Measurements from ENCODE around the gene CDRT4. TPM values are rescaled to one million over a fixed set of nuclear protein-coding genes. Genes with fewer than 3 reads are reported as not detected.

Gene CDRT4
- total RNA-seq, 4 donors from 2014 or later, result 4.0 to 13.4 (median 11.1) TPM

DNA sequence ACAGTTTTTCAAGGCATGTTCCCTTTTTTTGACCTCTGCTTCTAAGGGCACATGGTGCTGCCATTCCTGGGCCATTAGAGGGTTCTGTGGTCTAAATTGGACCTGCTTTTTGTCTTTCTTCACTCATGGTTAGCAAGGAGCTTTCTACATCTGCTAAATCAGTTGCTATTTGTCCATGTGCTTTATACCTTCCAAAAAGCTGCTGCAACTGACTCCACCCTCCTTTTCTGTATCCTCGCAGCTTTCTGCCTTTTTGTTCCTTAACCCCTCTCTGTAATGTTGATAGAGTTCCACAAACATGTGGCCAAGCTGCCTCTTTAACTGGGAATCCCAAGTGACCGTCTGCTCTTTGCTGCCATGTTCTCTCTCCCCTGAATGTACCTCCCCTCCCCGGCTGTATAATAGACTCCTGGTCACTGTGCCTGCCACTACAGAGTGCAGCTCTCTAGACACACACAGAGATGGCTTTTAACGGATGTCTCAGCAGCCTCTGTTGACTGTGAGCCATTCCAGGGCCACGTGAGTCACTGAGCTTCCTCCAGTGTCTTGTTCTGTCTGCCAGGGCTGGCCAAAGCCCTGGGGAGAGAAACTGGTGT is 68.6 kb downstream of the CDRT4 start:
- Histone ChIP-seq H3K36me3 (no peaks in the 10 kb centered on the region), H3K4me3 (replicated peaks in 1 of 3) (no peak overlapping the region), H3K27me3 (no peaks in the 10 kb centered on the region), H3K9me3 (no peaks in the 10 kb centered on the region), H3K4me1 (peaks cover 0 to 20% of the 10 kb centered on the region in 2 donors), H3K27ac (no peak overlapping the region)
- DNase-seq, result no peak
- intact Hi-C loops (cut with DNase I), result no loop called here
- 49 to 58% methylated on average over 5 of the region's 5 CpGs for WGBS, 2 donors
- no peak for TF ChIP-seq POLR2A (IDR thresholded peaks at IDR 0.05)

DNA sequence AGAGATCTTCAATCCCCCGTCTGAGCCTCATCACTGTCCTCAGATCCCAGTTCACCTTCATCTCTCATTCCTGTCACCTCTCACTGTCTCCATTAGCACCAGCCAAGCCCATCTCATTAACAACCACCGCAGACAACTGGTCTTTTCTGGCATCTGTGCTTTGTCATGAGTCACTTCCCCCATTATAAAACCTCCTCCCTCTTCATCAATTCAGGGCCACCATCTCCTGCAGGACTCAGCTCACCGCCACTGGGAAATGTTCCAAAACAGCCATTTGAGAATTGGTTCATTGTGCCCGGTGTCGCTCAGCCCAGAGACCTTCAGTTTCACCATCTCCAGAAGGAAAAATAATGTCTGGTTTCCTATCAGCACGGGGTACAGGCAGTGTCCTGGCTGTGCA is 69.1 kb downstream of the CDRT4 start:
- Histone ChIP-seq H3K27ac (no peak overlapping the region), H3K4me3 (replicated peaks in 1 of 3) (no peak overlapping the region), H3K27me3 (no peaks in the 10 kb centered on the region), H3K4me1 (peaks cover 0 to 14% of the 10 kb centered on the region in 2 donors), H3K36me3 (no peaks in the 10 kb centered on the region), H3K9me3 (no peaks in the 10 kb centered on the region)
- DNase-seq, result no peak
- intact Hi-C loops (cut with DNase I), result no loop called here
- no peak for TF ChIP-seq POLR2A (IDR thresholded peaks at IDR 0.05)
- WGBS, 2 donors, result 62 to 69% methylated on average over 6 of the region's 6 CpGs

DNA sequence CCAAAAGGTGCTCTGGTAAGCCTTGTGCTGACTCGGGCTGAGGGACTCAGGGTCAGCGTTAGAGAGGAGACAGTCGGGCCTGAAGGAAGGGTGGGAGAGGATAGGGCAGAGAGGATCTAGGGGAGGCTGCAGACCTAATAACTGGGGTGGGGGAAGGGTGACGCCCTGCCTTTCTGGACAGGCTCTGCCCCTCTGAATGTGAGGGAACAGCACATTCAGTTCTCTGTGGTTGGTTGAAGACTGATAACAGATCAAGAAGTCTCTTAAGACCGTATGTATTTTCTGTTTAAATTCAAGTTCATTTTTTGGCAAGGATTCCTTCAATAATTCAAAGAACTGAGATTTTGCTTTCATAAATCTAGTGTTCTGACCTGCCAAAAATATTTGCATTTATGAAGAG is 69.8 kb downstream of the CDRT4 start:
- H3K36me3 ChIP-seq, result no peaks in the 10 kb centered on the region
- no peak for TF ChIP-seq POLR2A (IDR thresholded peaks at IDR 0.05)
- no peak for TF ChIP-seq CTCF (IDR thresholded peaks at IDR 0.05)
- H3K27ac ChIP-seq, result no peak overlapping the region
- WGBS, 2 donors, result 76 to 85% methylated on average over 5 of the region's 5 CpGs
- H3K4me3 ChIP-seq (replicated peaks in 1 of 3), result no peak overlapping the region
- intact Hi-C loops (cut with DNase I), result no loop called here
- no peak for DNase-seq
- peaks cover 0 to 9% of the 10 kb centered on the region in 2 donors for H3K4me1 ChIP-seq
- no peaks in the 10 kb centered on the region for H3K9me3 ChIP-seq
- H3K27me3 ChIP-seq, result no peaks in the 10 kb centered on the region

DNA sequence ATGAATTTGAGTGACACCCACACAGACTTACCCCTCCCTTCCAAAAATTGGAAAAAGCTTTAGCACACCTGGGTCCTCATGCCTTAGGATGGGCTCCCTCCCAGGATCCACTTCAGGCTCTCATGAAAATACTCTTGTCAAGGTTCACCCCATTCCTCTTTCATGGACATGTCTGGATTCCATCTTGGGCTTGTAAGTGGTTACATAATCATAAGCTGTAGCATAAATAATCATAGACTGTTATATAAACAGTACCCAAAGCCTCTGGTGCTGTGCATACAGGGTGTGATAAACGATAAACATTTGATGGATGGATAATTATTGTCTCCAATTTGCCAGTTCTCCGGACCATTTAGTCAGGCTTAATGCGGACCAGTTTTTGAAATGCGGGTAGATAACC is 72.3 kb downstream of the CDRT4 start:
- H3K27me3 ChIP-seq, result no peaks in the 10 kb centered on the region
- no peak overlapping the region for H3K27ac ChIP-seq
- no peak for DNase-seq
- H3K4me1 ChIP-seq, result peaks cover 0 to 9% of the 10 kb centered on the region in 2 donors
- no peak for TF ChIP-seq POLR2A (IDR thresholded peaks at IDR 0.05)
- TF ChIP-seq CTCF (IDR thresholded peaks at IDR 0.05), result no peak
- intact Hi-C loops (cut with DNase I), result no loop called here
- H3K36me3 ChIP-seq, result no peaks in the 10 kb centered on the region
- WGBS, 2 donors, result 60 to 66% methylated on average over 4 of the region's 4 CpGs
- no peak overlapping the region for H3K4me3 ChIP-seq (replicated peaks in 1 of 3)
- H3K9me3 ChIP-seq, result no peaks in the 10 kb centered on the region

- no peak for DNase-seq
- H3K27me3 ChIP-seq, result no peaks in the 10 kb centered on the region
- no peaks in the 10 kb centered on the region for H3K36me3 ChIP-seq
- H3K4me3 ChIP-seq (replicated peaks in 1 of 3), result no peak overlapping the region
- no peaks in the 10 kb centered on the region for H3K9me3 ChIP-seq
- H3K27ac ChIP-seq, result no peak overlapping the region
- TF ChIP-seq POLR2A (IDR thresholded peaks at IDR 0.05) (no peak), CTCF (IDR thresholded peaks at IDR 0.05) (no peak)
- peaks cover 0 to 3% of the 10 kb centered on the region in 2 donors for H3K4me1 ChIP-seq
- intact Hi-C loops (cut with DNase I), result no loop called here
- WGBS, 2 donors, result 90 to 93% methylated on average over 7 of the region's 7 CpGs
Measured at GRCh38 chr17:15393414-15393813, 74.0 kb downstream of the CDRT4 start.

GRCh38 chr17:15392326-15392741 is 75.1 kb downstream of the CDRT4 start:
- Histone ChIP-seq H3K36me3 (no peaks in the 10 kb centered on the region), H3K9me3 (no peaks in the 10 kb centered on the region), H3K4me3 (replicated peaks in 1 of 3) (no peak overlapping the region), H3K27me3 (no peaks in the 10 kb centered on the region), H3K4me1 (no peaks in the 10 kb centered on the region), H3K27ac (no peak overlapping the region)
- DNase-seq, result no peak
- WGBS, 2 donors, result 78 to 79% methylated on average over 5 of the region's 5 CpGs
- intact Hi-C loops (cut with DNase I), result no loop called here
- TF ChIP-seq CTCF (IDR thresholded peaks at IDR 0.05), result no peak
- TF ChIP-seq POLR2A (IDR thresholded peaks at IDR 0.05), result no peak

Data from thyroid gland (tissue), 4 donors.